SK-MEL-5 (cell line): Measurements from ENCODE around the gene PTAFR. TPM values are rescaled to one million over a fixed set of nuclear protein-coding genes. Genes with fewer than 3 reads are reported as not detected.

Source experiments
- DNase-seq: peaks from one replicate; pipeline ENCODE4 v3.0.0-alpha.2; 2016; ENCODE audit warnings: low read depth, low spot score
- in situ Hi-C: cut with HindIII; loops from 2 replicates; pipeline ENCODE4 v1.10.0; 2016; ENCODE audit warnings: low sequenced_read_pairs, high pct_unique_total_duplicates, low pct_unique_long_range_greater_than_20kb
- total RNA-seq: library from RNA; depleted of rRNA; stranded (reverse); fragments of >200 nt; shearing (Covaris generic); gene quantifications from 2 replicates; pipeline ENCODE4 v1.2.3, GENCODE V29; 2014

The PTAFR gene
- total RNA-seq, 1 experiment from 2014 or later = 0.24 TPM

- in situ Hi-C loops = no loop called here
- DNase-seq = no peak
Observed at GRCh38 chr1:28185071-28185470, 8.6 kb upstream of the PTAFR start.

- in situ Hi-C loops = no loop called here
- peak; percentile 37 for DNase-seq
Observed at GRCh38 chr1:28180306-28181305, 4.1 kb upstream of the PTAFR start.

GRCh38 chr1:28178690-28179485, 2.4 kb upstream of the PTAFR start:
- in situ Hi-C loops = no loop called here

GRCh38 chr1:28175955-28176485, 470 bp downstream of the PTAFR start:
- DNase-seq = no peak
- in situ Hi-C loops = no loop called here

More at GRCh38 chr1:28178690-28179485, 2.4 kb upstream of the PTAFR start:
- DNase-seq = no peak

- no peak for DNase-seq
- in situ Hi-C loops = no loop called here
Observed at GRCh38 chr1:28173980-28174297, 2.6 kb downstream of the PTAFR start.

GRCh38 chr1:28173151-28173979, 3.1 kb downstream of the PTAFR start:
- no peak for DNase-seq
- in situ Hi-C loops = no loop called here

GRCh38 chr1:28172713-28173150, 3.8 kb downstream of the PTAFR start:
- in situ Hi-C loops = no loop called here

GRCh38 chr1:28171246-28171645, 5.2 kb downstream of the PTAFR start:
- no peak for DNase-seq
- in situ Hi-C loops = no loop called here

More at GRCh38 chr1:28172713-28173150, 3.8 kb downstream of the PTAFR start:
- no peak for DNase-seq

GRCh38 chr1:28170001-28170596, 6.4 kb downstream of the PTAFR start:
- no peak for DNase-seq
- in situ Hi-C loops = no loop called here

- in situ Hi-C loops = no loop called here
- no peak for DNase-seq
Observed at GRCh38 chr1:28163496-28164161, 12.9 kb downstream of the PTAFR start.

GRCh38 chr1:28162151-28162550, 14.3 kb downstream of the PTAFR start:
- in situ Hi-C loops = no loop called here
- DNase-seq = no peak

GRCh38 chr1:28161751-28162150, 14.7 kb downstream of the PTAFR start:
- no peak for DNase-seq
- in situ Hi-C loops = no loop called here

- in situ Hi-C loops = no loop called here
- DNase-seq = no peak
Observed at GRCh38 chr1:28160782-28161266, 15.7 kb downstream of the PTAFR start.

GRCh38 chr1:28159680-28160079, 16.8 kb downstream of the PTAFR start:
- in situ Hi-C loops = no loop called here

GRCh38 chr1:28159243-28159642, 17.2 kb downstream of the PTAFR start:
- in situ Hi-C loops = no loop called here
- peak; percentile 26 for DNase-seq

More at GRCh38 chr1:28159680-28160079, 16.8 kb downstream of the PTAFR start:
- no peak for DNase-seq

- no peak for DNase-seq
- in situ Hi-C loops = no loop called here
Observed at GRCh38 chr1:28157894-28158293, 18.6 kb downstream of the PTAFR start.
